ENCODE data around the gene CNPPD1. TPM values are rescaled to one million over a fixed set of nuclear protein-coding genes. Genes with fewer than 3 reads are reported as not detected.

The CNPPD1 gene
- total RNA-seq, 2 experiments from 2014 or later: 42.3 to 43.4 TPM

DNA sequence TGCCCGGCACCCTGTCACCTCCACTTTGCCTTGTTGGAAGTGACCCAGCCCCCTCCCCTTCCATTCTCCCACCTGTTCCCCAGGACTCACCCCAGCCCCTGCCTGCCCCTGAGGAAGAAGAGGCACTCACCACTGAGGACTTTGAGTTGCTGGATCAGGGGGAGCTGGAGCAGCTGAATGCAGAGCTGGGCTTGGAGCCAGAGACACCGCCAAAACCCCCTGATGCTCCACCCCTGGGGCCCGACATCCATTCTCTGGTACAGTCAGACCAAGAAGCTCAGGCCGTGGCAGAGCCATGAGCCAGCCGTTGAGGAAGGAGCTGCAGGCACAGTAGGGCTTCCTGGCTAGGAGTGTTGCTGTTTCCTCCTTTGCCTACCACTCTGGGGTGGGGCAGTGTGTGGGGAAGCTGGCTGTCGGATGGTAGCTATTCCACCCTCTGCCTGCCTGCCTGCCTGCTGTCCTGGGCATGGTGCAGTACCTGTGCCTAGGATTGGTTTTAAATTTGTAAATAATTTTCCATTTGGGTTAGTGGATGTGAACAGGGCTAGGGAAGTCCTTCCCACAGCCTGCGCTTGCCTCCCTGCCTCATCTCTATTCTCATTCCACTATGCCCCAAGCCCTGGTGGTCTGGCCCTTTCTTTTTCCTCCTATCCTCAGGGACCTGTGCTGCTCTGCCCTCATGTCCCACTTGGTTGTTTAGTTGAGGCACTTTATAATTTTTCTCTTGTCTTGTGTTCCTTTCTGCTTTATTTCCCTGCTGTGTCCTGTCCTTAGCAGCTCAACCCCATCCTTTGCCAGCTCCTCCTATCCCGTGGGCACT is 5.8 kb upstream of the CNPPD1 start:
- TF ChIP-seq, protein P1, sequence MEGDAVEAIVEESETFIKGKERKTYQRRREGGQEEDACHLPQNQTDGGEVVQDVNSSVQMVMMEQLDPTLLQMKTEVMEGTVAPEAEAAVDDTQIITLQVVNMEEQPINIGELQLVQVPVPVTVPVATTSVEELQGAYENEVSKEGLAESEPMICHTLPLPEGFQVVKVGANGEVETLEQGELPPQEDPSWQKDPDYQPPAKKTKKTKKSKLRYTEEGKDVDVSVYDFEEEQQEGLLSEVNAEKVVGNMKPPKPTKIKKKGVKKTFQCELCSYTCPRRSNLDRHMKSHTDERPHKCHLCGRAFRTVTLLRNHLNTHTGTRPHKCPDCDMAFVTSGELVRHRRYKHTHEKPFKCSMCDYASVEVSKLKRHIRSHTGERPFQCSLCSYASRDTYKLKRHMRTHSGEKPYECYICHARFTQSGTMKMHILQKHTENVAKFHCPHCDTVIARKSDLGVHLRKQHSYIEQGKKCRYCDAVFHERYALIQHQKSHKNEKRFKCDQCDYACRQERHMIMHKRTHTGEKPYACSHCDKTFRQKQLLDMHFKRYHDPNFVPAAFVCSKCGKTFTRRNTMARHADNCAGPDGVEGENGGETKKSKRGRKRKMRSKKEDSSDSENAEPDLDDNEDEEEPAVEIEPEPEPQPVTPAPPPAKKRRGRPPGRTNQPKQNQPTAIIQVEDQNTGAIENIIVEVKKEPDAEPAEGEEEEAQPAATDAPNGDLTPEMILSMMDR (IDR thresholded peaks at IDR 0.05): no peak
- Histone ChIP-seq H3K4me1 (ENCODE audit: insufficient read depth, low read length) (peaks cover 51% of the 10 kb centered on the region), H3K27ac (ENCODE audit: low read depth in 1 of 2, low read length in 2 of 2) (peak overlapping the region; percentile 3 to 29), H3K27me3 (ENCODE audit: control insufficient read depth in 1 of 2, insufficient read depth in 2 of 2, low read length in 2 of 2) (no peaks in the 10 kb centered on the region), H3K4me3 (ENCODE audit: low read length) (no peak overlapping the region), H3K9me3 (ENCODE audit: control insufficient read depth in 1 of 2, insufficient read depth in 1 of 2, low read length in 2 of 2) (no peaks in the 10 kb centered on the region), H3K36me3 (ENCODE audit: insufficient read depth, low read length) (peaks cover 54% of the 10 kb centered on the region)
- POLR2A ChIA-PET: interaction anchor here (1.0 to 4.4 kb wide), 5 partner anchors 10 to 47 kb away, joined by 3 to 41 read pairs (median 7); partner anchors contain the start of genes ANKZF1, ATG9A and ZFAND2B
- H3K27me3 Mint-ChIP-seq: no peaks in the 10 kb centered on the region
- peaks cover 80% of the 10 kb centered on the region for H3K36me3 Mint-ChIP-seq (ENCODE audit: low read depth)
- DNase-seq (peak in 1 of 14 experiments; percentile 39), ATAC-seq (ENCODE audit: poor library complexity) (no peak)
- H3K4me3 Mint-ChIP-seq: peak overlapping the region; percentile 62
- peak overlapping the region; percentile 69 for H3K27ac Mint-ChIP-seq
- peaks cover 59% of the 10 kb centered on the region for H3K4me1 Mint-ChIP-seq (ENCODE audit: low read depth)
- no peaks in the 10 kb centered on the region for H3K9me3 Mint-ChIP-seq
- CTCF ChIA-PET: interaction anchor here (0.7 to 1.3 kb wide), 2 partner anchors 11 to 23 kb away, joined by 3 to 4 read pairs; partner anchors contain the start of gene NHEJ1
- intact Hi-C loops (cut with DNase I, micrococcal nuclease): no loop called here

DNA sequence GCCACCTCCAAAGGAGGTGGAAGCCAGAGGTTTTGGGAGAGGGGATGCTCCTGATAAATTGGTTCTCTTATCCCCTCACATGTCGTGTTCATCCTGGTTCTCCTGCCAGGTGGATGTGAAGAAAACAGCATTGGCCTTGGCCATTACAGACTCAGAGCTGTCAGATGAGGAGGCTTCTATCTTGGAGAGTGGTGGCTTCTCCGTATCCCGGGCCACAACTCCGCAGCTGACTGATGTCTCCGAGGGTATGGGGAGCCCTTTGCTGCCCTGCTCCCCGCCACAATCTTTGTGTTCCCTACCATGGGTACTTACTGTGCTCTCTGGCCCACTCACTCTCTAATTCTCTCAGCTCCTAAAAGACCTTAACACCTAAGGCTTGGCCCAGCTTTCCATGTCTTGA is 4.8 kb upstream of the CNPPD1 start:
- intact Hi-C loops (cut with DNase I, micrococcal nuclease): no loop called here
- DNase-seq (no peak), ATAC-seq (ENCODE audit: poor library complexity) (no peak)
- Mint-ChIP-seq H3K4me1 (ENCODE audit: low read depth) (peaks cover 59% of the 10 kb centered on the region), H3K27me3 (no peaks in the 10 kb centered on the region), H3K36me3 (ENCODE audit: low read depth) (peaks cover 83% of the 10 kb centered on the region), H3K9me3 (no peaks in the 10 kb centered on the region), H3K4me3 (peak overlapping the region; percentile 63), H3K27ac (peak overlapping the region; percentile 81)
- POLR2A ChIA-PET: interaction anchor here (0.6 to 4.4 kb wide), 10 partner anchors 11 to 98 kb away, joined by 3 to 41 read pairs (median 3); partner anchors contain the start of genes ANKZF1, ATG9A, DNAJB2 and NHEJ1
- no peaks in the 10 kb centered on the region for H3K27me3 ChIP-seq (ENCODE audit: control insufficient read depth in 1 of 2, insufficient read depth in 2 of 2, low read length in 2 of 2)
- TF ChIP-seq, protein P1 (IDR thresholded peaks at IDR 0.05): no peak
- H3K4me1 ChIP-seq (ENCODE audit: insufficient read depth, low read length): peaks cover 60% of the 10 kb centered on the region
- CTCF ChIA-PET: interaction anchor here (1.2 kb wide), 1 partner anchor 152 kb away, joined by 3 read pairs; no protein-coding TSS in a partner anchor
- H3K4me3 ChIP-seq (ENCODE audit: low read length): no peak overlapping the region
- peaks cover 54% of the 10 kb centered on the region for H3K36me3 ChIP-seq (ENCODE audit: insufficient read depth, low read length)
- H3K27ac ChIP-seq (ENCODE audit: low read depth in 1 of 2, low read length in 2 of 2): peak overlapping the region in 1 of 2 donors; percentile 29
- H3K9me3 ChIP-seq (ENCODE audit: control insufficient read depth in 1 of 2, insufficient read depth in 1 of 2, low read length in 2 of 2): no peaks in the 10 kb centered on the region

DNA sequence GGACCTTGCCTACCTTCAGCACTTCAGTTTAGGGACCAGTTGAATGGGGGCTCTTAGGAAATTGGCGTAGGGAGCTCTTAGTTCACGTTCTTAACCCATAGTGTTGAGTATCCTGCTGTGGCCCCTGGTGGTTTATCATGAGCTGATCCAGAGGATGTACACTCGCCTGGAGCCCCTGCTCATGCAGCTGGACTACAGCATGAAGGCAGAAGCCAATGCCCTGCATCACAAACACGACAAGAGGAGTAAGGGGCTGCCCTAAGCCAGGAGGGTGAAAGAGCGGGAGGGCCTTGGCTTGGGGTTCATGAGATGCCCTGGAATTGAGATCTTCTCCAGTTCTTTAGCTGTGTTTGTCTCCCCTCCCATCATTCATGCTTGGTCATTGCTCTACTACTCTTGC is 4.2 kb upstream of the CNPPD1 start:
- peak overlapping the region; percentile 70 for H3K4me3 Mint-ChIP-seq
- TF ChIP-seq, protein P1 (IDR thresholded peaks at IDR 0.05): no peak
- H3K27ac Mint-ChIP-seq: peak overlapping the region; percentile 81
- H3K27me3 ChIP-seq (ENCODE audit: control insufficient read depth in 1 of 2, insufficient read depth in 2 of 2, low read length in 2 of 2): no peaks in the 10 kb centered on the region
- peaks cover 62% of the 10 kb centered on the region for H3K4me1 Mint-ChIP-seq (ENCODE audit: low read depth)
- no peak overlapping the region for H3K4me3 ChIP-seq (ENCODE audit: low read length)
- H3K9me3 ChIP-seq (ENCODE audit: control insufficient read depth in 1 of 2, insufficient read depth in 1 of 2, low read length in 2 of 2): no peaks in the 10 kb centered on the region
- intact Hi-C loops (cut with DNase I, micrococcal nuclease): no loop called here
- ATAC-seq (ENCODE audit: poor library complexity) (no peak), DNase-seq (no peak)
- H3K36me3 ChIP-seq (ENCODE audit: insufficient read depth, low read length): peaks cover 54% of the 10 kb centered on the region
- peaks cover 65% of the 10 kb centered on the region for H3K4me1 ChIP-seq (ENCODE audit: insufficient read depth, low read length)
- H3K36me3 Mint-ChIP-seq (ENCODE audit: low read depth): peaks cover 82% of the 10 kb centered on the region
- CTCF ChIA-PET: interaction anchor here (1.2 kb wide), 2 partner anchors 108 to 151 kb away, joined by 3 read pairs; no protein-coding TSS in a partner anchor
- H3K27me3 Mint-ChIP-seq: no peaks in the 10 kb centered on the region
- no peak overlapping the region for H3K27ac ChIP-seq (ENCODE audit: low read depth in 1 of 2, low read length in 2 of 2)
- POLR2A ChIA-PET: interaction anchor here (0.6 to 4.4 kb wide), 6 partner anchors 16 to 73 kb away, joined by 3 to 41 read pairs (median 5); partner anchors contain the start of genes ANKZF1, ATG9A, NHEJ1 and TUBA4A
- H3K9me3 Mint-ChIP-seq: no peaks in the 10 kb centered on the region
